H7 (cell line): Measurements from ENCODE around the gene HJURP. TPM values are rescaled to one million over a fixed set of nuclear protein-coding genes. Genes with fewer than 3 reads are reported as not detected.

Source experiments
- DNase-seq: peaks from one replicate; pipeline ENCODE4 v3.0.0; 2012
- H3K27me3 ChIP-seq: 2 replicates; pipeline ENCODE4 v1.6.0; 2011; ENCODE audit warnings: mild to moderate bottlenecking, low read length; ENCODE audit not compliant: control insufficient read depth, insufficient read depth
- H3K36me3 ChIP-seq: replicated peaks from 2 replicates; pipeline ENCODE4 v1.5.1; 2011; ENCODE audit warnings: low read length; ENCODE audit not compliant: control insufficient read depth, insufficient read depth
- H3K4me3 ChIP-seq: 2 replicates; pipeline ENCODE4 v1.5.1; 2011; ENCODE audit warnings: low read depth, mild to moderate bottlenecking, control low read depth, low read length, moderate library complexity; ENCODE audit not compliant: insufficient read depth
- total RNA-seq: library from RNA; depleted of rRNA; stranded (reverse); fragments of >200 nt; shearing (Covaris generic); gene quantifications from 2 replicates; pipeline ENCODE4 v1.2.3, GENCODE V29; 2014

Gene HJURP
- total RNA-seq, 1 experiment from 2014 or later = 61.6 TPM

DNA sequence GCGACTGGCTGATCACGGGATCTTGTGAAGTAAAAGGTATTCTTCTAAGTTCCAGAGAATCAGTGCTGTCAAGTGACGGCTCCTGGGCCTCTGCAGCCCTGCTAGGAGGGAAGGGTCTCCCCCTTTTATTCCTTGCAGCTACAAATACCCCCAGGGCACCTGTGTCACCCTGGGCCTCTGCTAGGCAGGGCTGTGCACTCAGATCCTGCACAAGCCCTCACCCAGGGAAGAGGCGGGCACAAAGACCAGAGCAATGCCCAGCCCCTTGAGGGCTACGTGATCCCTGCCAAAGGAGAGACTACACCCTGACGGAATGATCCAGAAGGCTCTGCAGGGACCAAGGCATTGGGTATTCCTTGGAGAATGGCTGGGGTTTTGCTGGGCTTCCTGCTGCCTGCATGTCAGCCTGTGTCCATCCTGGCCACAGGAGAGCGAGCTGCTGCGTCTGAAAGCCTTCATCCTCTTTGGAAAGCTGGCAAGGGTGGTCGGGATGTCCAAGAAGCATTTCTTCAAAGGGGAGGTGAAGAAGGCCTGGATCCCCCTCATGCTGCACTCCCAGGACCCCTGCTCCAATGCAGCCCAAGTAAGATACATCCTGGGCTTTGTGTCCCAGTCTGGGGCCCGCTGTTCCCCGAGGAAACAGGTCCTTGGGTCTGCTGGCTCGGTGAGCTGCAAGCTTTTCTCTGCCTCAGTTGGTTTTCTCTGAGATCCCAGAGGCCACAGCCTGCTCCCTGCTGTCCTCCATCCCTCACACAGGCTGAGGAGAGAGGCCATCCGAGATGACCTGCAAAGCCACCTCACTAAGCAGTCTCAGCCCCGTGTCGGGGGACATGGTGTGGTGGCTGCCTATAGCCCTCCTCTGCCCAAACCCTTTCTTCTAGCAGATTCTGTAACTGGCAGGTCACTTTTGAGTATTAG is 24.9 kb downstream of the HJURP start:
- DNase-seq = no peak
- no peaks in the 10 kb centered on the region for H3K27me3 ChIP-seq
- peaks cover 2% of the 10 kb centered on the region for H3K36me3 ChIP-seq
- no peak overlapping the region for H3K4me3 ChIP-seq

GRCh38 chr2:233828546-233829192 is 25.7 kb downstream of the HJURP start:
- Histone ChIP-seq H3K4me3 (no peak overlapping the region), H3K36me3 (no peaks in the 10 kb centered on the region), H3K27me3 (no peaks in the 10 kb centered on the region)
- no peak for DNase-seq

DNA sequence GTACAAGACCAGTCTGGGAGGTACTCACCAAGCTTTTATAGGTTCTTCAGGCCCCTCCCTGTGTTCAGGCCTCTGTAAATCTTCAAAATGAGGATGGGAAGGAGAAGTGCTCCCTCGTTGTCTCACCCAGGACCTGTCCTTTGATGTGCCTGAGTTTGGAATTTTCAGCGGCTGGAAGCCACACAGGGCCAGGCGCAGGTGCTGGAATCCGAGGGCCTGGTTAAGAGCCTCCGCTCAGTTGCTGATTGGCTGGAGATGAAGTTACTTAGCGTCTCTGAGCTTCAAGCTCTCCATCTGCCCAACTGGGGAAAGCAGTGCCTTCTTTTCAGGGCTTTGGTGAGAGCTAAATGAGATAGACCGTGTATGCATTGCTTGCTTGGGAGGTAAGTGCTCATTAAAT is 30.0 kb downstream of the HJURP start:
- Histone ChIP-seq H3K4me3 (no peak overlapping the region), H3K27me3 (no peaks in the 10 kb centered on the region), H3K36me3 (no peaks in the 10 kb centered on the region)
- peak; percentile 66 for DNase-seq

- Histone ChIP-seq H3K36me3 (no peaks in the 10 kb centered on the region), H3K27me3 (no peaks in the 10 kb centered on the region), H3K4me3 (no peak overlapping the region)
- DNase-seq = no peak
Measured at GRCh38 chr2:233823731-233824121, 30.6 kb downstream of the HJURP start.

- no peaks in the 10 kb centered on the region for H3K36me3 ChIP-seq
- DNase-seq = no peak
- no peak overlapping the region for H3K4me3 ChIP-seq
- no peaks in the 10 kb centered on the region for H3K27me3 ChIP-seq
Measured at GRCh38 chr2:233822781-233823730, 31.3 kb downstream of the HJURP start.

- DNase-seq = peak; percentile 56
- H3K27me3 ChIP-seq = no peaks in the 10 kb centered on the region
Measured at GRCh38 chr2:233822101-233822771, 32.1 kb downstream of the HJURP start.

GRCh38 chr2:233821709-233822100 is 32.6 kb downstream of the HJURP start:
- H3K27me3 ChIP-seq = no peaks in the 10 kb centered on the region
- H3K4me3 ChIP-seq = no peak overlapping the region
- H3K36me3 ChIP-seq = no peaks in the 10 kb centered on the region
- no peak for DNase-seq

More at GRCh38 chr2:233822101-233822771, 32.1 kb downstream of the HJURP start:
- Histone ChIP-seq H3K36me3 (no peaks in the 10 kb centered on the region), H3K4me3 (no peak overlapping the region)

DNA sequence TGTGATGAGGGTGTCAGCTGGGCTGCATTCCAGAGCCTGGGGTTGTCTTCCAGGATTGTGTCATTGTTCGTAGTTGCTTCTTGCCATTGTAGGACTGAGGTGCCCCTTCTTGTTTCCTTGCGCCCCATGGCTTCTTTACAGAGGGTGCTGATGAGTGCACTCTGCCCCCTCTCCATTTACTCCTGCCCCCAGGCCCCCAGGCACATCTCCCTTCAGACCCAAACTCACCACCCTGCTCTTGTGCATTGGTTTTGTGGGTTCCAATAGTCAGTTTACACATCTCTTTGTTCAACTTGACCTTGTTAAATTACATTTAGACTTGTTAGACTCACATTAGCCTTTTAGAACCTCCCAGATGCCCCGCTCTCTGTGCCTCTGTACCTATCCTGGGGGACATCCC is 33.1 kb downstream of the HJURP start:
- DNase-seq = peak; percentile 38
- H3K4me3 ChIP-seq = no peak overlapping the region
- no peaks in the 10 kb centered on the region for H3K27me3 ChIP-seq
- no peaks in the 10 kb centered on the region for H3K36me3 ChIP-seq

- no peak for DNase-seq
- no peaks in the 10 kb centered on the region for H3K36me3 ChIP-seq
- no peak overlapping the region for H3K4me3 ChIP-seq
- no peaks in the 10 kb centered on the region for H3K27me3 ChIP-seq
Measured at GRCh38 chr2:233820774-233821105, 33.6 kb downstream of the HJURP start.

DNA sequence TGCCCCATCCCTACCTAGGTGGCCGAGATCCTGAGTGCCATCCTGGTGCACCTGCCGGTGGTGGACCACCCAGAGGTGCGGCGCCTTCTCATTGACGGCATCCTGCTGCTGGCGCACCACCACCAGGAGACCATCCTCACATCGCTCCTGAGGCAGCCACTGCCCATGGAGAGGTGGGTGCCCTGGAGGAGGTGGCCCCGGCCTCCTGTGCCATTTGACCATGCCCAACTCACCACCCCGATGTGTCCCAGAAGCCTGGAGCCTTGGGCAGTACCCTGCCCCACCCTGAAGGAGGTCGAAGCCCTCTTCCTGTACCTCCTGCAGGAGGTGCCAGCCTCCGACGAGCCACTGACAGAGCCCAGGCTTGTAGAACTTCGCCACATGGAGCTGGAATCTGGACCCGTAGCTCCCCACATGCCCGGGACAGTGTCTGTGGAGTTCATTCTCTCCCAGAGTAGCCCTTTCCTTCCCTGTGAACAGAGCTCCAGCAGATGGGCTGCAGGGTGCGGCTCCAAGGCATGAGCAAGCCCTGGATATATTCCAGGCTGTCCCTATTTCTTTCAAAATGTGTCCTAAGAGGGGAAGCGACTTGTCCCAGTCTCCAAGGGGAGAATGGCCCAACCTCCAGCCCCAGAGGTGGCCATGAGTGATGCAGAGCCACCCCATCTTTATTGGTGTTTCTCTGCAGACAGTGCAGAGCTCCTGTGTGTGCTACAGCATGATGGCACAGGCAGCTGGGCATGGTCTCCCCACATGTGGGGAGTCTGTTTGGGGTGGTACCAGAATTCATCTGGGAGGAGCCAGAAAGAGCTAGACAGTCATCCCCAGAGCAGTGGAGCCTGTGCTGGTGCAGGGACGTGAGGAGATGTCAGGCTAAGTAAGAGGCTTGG is 34.2 kb downstream of the HJURP start:
- no peak for DNase-seq
- Histone ChIP-seq H3K4me3 (no peak overlapping the region), H3K36me3 (no peaks in the 10 kb centered on the region), H3K27me3 (no peaks in the 10 kb centered on the region)

DNA sequence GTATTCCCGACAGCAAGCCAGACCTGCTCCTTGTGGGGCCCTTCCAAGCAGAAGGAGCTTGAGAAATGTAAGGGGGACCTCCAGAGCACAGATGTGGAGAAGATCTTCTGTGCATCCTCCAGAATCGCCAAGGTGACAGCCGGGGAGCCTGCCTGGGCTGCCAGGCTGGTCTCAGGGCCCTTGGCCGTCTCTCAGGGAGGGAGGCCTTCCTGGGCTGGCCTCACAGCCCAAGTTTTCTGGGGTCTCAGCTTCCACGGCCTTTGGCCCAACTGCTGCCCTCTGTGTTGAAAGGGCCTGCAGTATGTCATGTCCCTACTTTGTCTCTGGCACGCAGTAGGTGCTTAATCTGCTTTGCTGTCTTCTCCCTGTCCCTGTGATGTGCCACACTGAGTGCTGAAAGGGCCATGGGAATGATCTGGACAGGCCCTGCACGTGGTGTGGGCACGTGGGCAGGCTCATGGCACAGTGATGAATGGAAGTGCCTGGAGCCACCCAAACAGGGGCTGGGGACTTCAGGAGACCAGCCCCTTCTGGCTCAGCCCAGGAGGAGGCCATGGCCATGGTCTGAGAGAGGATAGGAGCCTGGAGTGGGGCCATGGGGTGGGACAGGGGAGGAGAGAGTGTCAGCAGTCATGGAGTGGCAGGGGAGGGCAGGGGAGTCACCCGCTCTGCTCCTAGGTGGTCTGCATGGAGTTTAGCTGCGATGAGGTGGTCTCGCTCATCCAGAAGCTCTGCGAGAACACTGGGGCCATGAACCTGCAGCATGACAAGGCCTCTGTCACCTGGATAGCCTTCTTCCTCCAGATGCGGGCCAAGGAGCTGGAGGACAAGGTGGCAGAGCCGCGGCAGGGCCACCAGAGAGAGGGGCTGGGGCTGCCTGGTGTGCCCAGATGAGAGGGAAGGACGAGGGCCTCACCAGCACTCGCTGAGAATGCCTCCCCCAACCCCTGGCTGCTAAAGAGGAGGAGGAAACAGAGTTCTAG is 35.4 kb downstream of the HJURP start:
- Histone ChIP-seq H3K36me3 (no peaks in the 10 kb centered on the region), H3K4me3 (no peak overlapping the region), H3K27me3 (no peaks in the 10 kb centered on the region)
- no peak for DNase-seq

GRCh38 chr2:233817995-233818638 is 36.2 kb downstream of the HJURP start:
- no peak overlapping the region for H3K4me3 ChIP-seq
- peak; percentile 41 for DNase-seq
- H3K27me3 ChIP-seq = no peaks in the 10 kb centered on the region
- no peaks in the 10 kb centered on the region for H3K36me3 ChIP-seq
